Body of pancreas (tissue), 4 donors: ENCODE results near the gene PLCB4. TPM values are rescaled to one million over a fixed set of nuclear protein-coding genes. Genes with fewer than 3 reads are reported as not detected.

Experiments used
- ATAC-seq: fragments of 150-250 bp; one replicate; pipeline ENCODE4 v1.9.1; 2016
- DNase-seq, 4 donors: peaks; one replicate each; pipeline ENCODE4 v3.0.0-alpha.2; 2019
- H3K27ac ChIP-seq, 4 donors: fragments of 200-600 bp; sonication (generic); 1 replicate in 3 of 4; 2 replicates in 1 of 4; pipeline versions ENCODE4 v1.5.1 to v1.6.1; 2016 to 2019; ENCODE audit warnings: mild to moderate bottlenecking in 1 of 4, mixed read lengths in 1 of 4, moderate library complexity in 1 of 4
- H3K27me3 ChIP-seq, 2 donors: fragments of 200-600 bp; sonication (generic); one replicate each; pipeline ENCODE4 v1.6.0; 2016; ENCODE audit warnings: mild to moderate bottlenecking in 1 of 2
- H3K36me3 ChIP-seq, 2 donors: fragments of 200-600 bp; sonication (generic); replicated peaks in 1 of 2; 2 replicates each; pipeline ENCODE4 v1.5.1; 2016; ENCODE audit warnings: low read depth in 2 of 2; ENCODE audit not compliant: insufficient read depth in 1 of 2
- H3K4me1 ChIP-seq: fragments of 200-600 bp; sonication (generic); one replicate; pipeline ENCODE4 v1.6.0; 2016
- H3K4me3 ChIP-seq, 2 donors: fragments of 200-600 bp; sonication (generic); 1 replicate in 1 of 2; 2 replicates in 1 of 2; pipeline ENCODE4 v1.5.1; 2016 to 2019
- H3K9me3 ChIP-seq, 3 donors: fragments of 200-600 bp; sonication (generic); 1 replicate in 2 of 3; 2 replicates in 1 of 3; pipeline ENCODE4 v1.5.1; 2016
- POLR2A ChIP-seq, 3 donors: fragments of 450-650 bp; IDR thresholded peaks; one replicate each; pipeline ENCODE4 v1.6.1; 2016; ENCODE audit warnings: antibody characterized with exemption in 3 of 3, mild to moderate bottlenecking in 2 of 3
- WGBS, 2 donors: methylation state at CpG; one replicate each; pipeline ENCODE4 v1.1.5; 2017; 5-methylcytosine and 5-hydroxymethylcytosine counted together
- intact Hi-C: fragments of 100-400 bp; cut with DNase I; formaldehyde crosslinking; loops from one replicate; pipeline ENCODE4 v1.15.1; 2023
- total RNA-seq, 2 donors: library from RNA; depleted of rRNA; stranded (reverse); fragments of >200 nt; gene quantifications; one replicate each; pipeline ENCODE4 v1.1.0, GENCODE V29; 2016
- TF ChIP-seq, protein P1 (sequence below), 7 experiments: fragments of 450-650 bp in 4 of 7; fragments of 200-600 bp in 3 of 7; sonication (generic) in 3 of 7; IDR thresholded peaks; one replicate each; pipeline ENCODE4 v1.5.1; 2016 to 2019; ENCODE audit warnings: antibody characterized with exemption in 7 of 7

Gene PLCB4
- total RNA-seq, 2 donors from 2014 or later = 1.3 to 3.4 TPM

DNA sequence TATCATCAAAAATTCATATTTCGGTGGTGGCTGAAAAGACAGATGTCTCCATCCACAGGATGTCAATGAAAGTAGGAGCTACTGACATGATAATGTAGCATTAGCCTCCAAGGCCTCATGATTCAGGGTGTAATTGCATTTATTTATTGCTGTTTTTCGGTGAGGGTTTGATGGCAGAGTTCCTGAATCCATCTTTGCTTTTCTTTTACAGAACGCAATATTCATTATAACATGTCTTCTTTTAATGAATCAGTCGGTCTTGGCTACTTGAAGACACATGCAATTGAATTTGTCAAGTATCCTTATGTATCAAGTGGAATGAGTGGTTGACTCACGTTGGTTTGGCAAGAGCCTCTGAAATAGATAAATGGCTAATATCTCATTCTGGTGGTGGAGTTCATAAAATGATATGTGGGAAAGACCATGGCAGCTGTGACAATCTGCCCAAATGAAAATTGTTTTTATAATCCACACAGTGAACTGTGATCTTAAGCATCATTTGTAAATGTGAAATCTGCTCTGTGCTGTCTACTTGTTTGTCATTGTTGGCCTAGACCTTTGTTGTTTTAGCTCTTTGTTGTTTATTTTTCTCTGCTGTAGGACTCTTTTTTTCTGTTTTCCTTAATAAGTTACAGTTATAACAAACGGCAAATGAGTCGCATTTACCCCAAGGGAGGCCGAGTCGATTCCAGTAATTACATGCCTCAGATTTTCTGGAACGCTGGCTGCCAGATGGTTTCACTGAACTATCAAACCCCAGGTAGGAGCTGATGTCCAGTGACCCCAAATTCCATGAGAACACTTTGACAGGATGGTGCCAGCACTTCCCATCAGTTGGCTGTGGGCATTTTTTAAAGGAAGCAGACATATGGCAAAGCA lies 339.8 kb downstream of the PLCB4 start:
- no peaks in the 10 kb centered on the region for H3K4me1 ChIP-seq
- DNase-seq (no peak), ATAC-seq (no peak)
- H3K27me3 ChIP-seq = no peaks in the 10 kb centered on the region
- no peaks in the 10 kb centered on the region for H3K36me3 ChIP-seq
- no peaks in the 10 kb centered on the region for H3K9me3 ChIP-seq
- WGBS, 2 donors = 44 to 45% methylated on average over 10 of the region's 10 CpGs
- TF ChIP-seq, protein P1, sequence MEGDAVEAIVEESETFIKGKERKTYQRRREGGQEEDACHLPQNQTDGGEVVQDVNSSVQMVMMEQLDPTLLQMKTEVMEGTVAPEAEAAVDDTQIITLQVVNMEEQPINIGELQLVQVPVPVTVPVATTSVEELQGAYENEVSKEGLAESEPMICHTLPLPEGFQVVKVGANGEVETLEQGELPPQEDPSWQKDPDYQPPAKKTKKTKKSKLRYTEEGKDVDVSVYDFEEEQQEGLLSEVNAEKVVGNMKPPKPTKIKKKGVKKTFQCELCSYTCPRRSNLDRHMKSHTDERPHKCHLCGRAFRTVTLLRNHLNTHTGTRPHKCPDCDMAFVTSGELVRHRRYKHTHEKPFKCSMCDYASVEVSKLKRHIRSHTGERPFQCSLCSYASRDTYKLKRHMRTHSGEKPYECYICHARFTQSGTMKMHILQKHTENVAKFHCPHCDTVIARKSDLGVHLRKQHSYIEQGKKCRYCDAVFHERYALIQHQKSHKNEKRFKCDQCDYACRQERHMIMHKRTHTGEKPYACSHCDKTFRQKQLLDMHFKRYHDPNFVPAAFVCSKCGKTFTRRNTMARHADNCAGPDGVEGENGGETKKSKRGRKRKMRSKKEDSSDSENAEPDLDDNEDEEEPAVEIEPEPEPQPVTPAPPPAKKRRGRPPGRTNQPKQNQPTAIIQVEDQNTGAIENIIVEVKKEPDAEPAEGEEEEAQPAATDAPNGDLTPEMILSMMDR (IDR thresholded peaks at IDR 0.05) = no peak
- no peak for TF ChIP-seq POLR2A (IDR thresholded peaks at IDR 0.05)
- no peak overlapping the region for H3K27ac ChIP-seq
- H3K4me3 ChIP-seq = no peak overlapping the region
- intact Hi-C loops = loop anchor here (5.0 kb wide), 1 partner anchor 204 kb away; no protein-coding TSS in a partner anchor

- ATAC-seq = no peak
- TF ChIP-seq POLR2A (IDR thresholded peaks at IDR 0.05) = no peak
- TF ChIP-seq, protein P1 (IDR thresholded peaks at IDR 0.05) = no peak
- H3K27ac ChIP-seq = no peak overlapping the region
- no peaks in the 10 kb centered on the region for H3K4me1 ChIP-seq
- H3K27me3 ChIP-seq = no peaks in the 10 kb centered on the region
- WGBS, 2 donors = 44 to 63% methylated on average over 1 of the region's 1 CpG
- H3K4me3 ChIP-seq = no peak overlapping the region
- DNase-seq = no peak
- intact Hi-C loops = loop anchor here (5.0 kb wide), 1 partner anchor 203 kb away; no protein-coding TSS in a partner anchor
- H3K9me3 ChIP-seq = no peaks in the 10 kb centered on the region
- no peaks in the 10 kb centered on the region for H3K36me3 ChIP-seq
Observed at GRCh38 chr20:9409352-9409751, 340.5 kb downstream of the PLCB4 start.

DNA sequence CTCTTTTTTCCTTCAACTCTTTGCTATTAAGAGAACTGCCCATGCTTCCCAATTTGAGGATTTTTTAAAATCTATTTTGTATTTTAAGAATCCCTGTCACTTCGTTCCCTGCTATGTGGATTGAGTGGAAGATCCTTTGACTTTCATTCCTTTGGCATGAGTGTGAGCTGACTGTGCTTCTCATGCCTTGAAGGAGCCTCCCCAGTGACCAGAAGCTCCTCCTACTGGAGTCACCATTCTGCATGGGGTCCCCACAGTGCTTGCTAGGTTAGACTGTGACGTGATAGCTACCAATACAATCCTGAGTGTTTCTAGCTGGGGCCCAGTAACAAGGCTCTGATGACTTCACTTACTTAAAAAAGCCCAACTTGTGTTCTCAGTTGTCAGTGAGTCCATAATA lies 341.1 kb downstream of the PLCB4 start:
- no peaks in the 10 kb centered on the region for H3K9me3 ChIP-seq
- H3K4me3 ChIP-seq = no peak overlapping the region
- intact Hi-C loops = loop anchor here (5.0 kb wide), 1 partner anchor 202 kb away; no protein-coding TSS in a partner anchor
- H3K27ac ChIP-seq = no peak overlapping the region
- no peaks in the 10 kb centered on the region for H3K4me1 ChIP-seq
- H3K36me3 ChIP-seq = no peaks in the 10 kb centered on the region
- no peaks in the 10 kb centered on the region for H3K27me3 ChIP-seq
- 38 to 57% methylated on average over 2 of the region's 2 CpGs for WGBS, 2 donors
- DNase-seq = no peak
- ATAC-seq = no peak
- TF ChIP-seq, protein P1 (IDR thresholded peaks at IDR 0.05) = no peak
- TF ChIP-seq POLR2A (IDR thresholded peaks at IDR 0.05) = no peak

GRCh38 chr20:9411833-9412232 lies 342.9 kb downstream of the PLCB4 start:
- Histone ChIP-seq H3K4me3 (no peak overlapping the region), H3K36me3 (no peaks in the 10 kb centered on the region), H3K27ac (no peak overlapping the region), H3K27me3 (no peaks in the 10 kb centered on the region), H3K4me1 (no peaks in the 10 kb centered on the region), H3K9me3 (no peaks in the 10 kb centered on the region)
- TF ChIP-seq, protein P1 (IDR thresholded peaks at IDR 0.05) = no peak
- no peak for TF ChIP-seq POLR2A (IDR thresholded peaks at IDR 0.05)
- DNase-seq (no peak), ATAC-seq (no peak)
- 56 to 65% methylated on average over 1 of the region's 1 CpG for WGBS, 2 donors
- intact Hi-C loops = no loop called here
